ENCODE measurements around the gene ERCC6L. TPM values are rescaled to one million over a fixed set of nuclear protein-coding genes. Genes with fewer than 3 reads are reported as not detected.
A peak's percentile ranks its signal among the peaks of the same experiment; 100 is the strongest.
"Not testable (repeated sequence)": the region's sequence is repeated elsewhere in the genome, so short reads cannot be mapped to it uniquely, and the experiment has no call there.

ERCC6L gene
- polyA plus RNA-seq, 10 donors, result 1.7 to 4.4 (median 2.1) TPM

DNA sequence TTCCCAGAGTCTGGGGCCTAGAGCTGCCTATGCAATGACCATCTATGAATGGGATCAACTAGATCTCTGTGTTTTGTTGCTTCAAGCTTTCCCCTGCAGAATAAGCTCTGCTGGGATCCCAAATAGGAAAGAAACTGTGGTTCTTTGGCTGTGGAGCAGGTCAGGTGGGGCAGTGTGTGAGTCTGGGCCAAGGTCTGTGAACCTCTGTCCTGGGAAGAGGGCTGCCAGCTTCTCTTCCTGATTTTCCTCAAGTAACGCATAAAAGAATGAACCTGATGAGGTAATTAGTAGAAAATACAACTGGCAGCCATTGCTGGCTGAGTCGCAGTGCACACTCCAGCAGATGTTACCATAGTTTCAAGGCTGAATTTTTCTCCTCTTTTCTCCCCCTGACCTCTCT lies 61.8 kb downstream of the ERCC6L start:
- peak in 1 of 3 donors; percentile 11 for DNase-seq

DNA sequence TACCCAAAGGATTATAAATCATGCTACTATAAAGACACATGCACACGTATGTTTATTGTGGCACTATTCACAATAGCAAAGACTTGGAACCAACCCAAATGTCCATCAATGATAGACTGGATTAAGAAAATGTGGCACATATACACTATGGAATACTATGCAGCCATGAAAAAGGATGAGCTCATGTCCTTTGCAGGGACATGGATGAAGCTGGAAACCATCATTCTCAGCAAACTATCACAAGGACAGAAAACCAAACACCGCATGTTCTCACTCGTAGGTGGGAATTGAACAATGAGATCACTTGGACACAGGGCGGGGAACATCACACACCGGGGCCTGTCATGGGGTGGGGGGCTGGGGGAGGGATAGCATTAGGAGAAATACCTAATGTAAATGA lies 62.5 kb downstream of the ERCC6L start:
- DNase-seq, result not testable (repeated sequence)

DNA sequence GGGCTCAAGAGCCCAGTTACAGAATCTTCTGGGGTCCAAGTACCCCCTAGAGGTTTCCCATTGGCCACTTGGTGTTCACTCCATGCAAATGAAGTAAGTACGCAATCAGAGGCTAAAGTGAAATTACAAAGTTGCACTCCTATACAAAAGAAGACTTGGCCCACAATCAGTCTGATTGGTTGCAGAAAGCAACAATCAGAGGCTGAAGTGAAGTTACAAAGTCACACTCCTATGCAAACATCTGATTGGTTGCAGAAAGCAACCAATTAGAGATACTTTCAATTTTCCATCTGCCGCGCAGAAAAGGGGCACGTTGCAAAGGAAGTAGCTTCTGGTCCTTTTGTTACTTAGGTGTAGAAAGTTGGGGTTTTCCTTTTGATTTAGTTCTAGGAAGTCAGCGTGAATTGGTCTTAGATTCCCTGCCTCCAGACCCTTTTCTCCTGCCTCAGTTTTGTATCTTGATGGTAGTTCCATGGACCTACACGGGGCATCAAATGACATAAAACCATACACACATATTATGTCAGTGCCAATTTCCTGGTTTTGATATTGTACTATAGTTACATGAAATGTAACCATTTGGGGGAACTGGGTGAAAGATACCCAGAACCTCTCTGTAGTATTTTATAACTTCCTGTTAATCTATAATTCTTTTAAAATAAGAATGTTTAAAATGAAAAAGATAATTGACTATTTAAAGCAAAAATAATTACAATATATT lies 69.7 kb downstream of the ERCC6L start:
- no peak for DNase-seq

DNA sequence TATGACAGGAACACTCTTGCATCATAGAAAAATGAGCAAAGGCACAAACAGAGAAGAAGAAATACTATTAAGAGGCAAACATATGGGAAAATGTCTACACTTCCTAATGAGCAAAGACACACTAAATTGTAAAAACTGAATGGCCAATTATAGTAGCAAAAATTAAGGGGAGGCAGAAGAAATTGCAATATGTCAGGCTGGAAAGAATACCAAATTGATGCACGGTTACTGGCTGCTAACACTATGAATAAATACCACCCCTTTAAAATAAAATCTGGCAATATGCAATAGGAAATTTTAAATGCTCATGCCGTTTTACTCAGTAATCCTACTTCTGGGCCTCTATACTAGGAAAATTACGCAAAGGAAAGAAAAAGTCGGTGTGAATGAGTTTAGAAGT lies 73.3 kb downstream of the ERCC6L start:
- no peak for DNase-seq

DNA sequence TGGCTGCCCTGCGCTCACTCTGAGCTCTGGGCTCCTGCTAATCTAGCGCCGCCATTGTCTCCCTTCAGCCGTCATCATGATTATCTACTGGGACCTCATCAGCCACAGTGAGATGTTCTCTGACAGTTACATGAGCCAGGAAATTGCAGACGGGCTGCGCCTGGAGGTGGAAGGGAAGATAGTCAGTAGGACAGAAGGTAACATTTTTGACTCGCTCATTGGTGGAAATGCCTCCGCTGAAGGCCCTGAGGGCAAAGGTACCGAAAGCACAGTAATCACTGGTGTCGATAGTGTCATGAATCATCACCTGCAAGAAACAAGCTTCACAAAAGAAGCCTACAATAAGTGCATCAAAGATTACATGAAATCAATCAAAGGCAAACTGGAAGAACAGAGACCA lies 79.1 kb downstream of the ERCC6L start:
- DNase-seq, result no peak

DNA sequence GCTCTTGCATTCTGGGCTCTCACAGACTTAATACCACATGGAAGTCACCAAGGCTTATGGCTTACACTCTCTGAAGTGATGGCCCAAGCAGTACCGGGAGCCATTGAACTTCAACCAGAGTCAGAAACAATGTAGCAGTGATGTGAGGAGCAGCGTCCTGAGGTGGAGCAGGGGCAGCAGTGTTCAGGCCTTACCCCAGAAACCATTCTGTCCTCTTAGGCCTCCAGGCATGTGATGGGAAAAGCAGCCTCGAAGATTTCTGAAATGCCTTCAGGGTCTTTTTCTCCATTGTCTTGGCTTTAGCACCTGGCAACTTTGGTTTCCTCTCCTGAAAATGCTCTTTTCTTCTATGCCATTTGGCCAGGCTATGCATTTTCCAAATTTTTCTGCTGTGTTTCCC lies 80.1 kb downstream of the ERCC6L start:
- DNase-seq, result no peak

Other genes starting within 250 kb of the ERCC6L start
- gene RTL5, start 107.1 kb downstream of the ERCC6L start, polyA plus RNA-seq (ENCODE audit: insufficient read length in 10 of 10), result 10 to 100 TPM in 7 of 10 donors, 1 to 10 TPM in 3; 9.3 to 14.2 (median 10.9) TPM
- gene PIN4, start 57.3 kb downstream of the ERCC6L start, polyA plus RNA-seq (ENCODE audit: insufficient read length in 10 of 10), result 10 to 100 TPM; 22.6 to 40.9 (median 27.5) TPM
- gene RPS4X, start 38.2 kb upstream of the ERCC6L start, polyA plus RNA-seq (ENCODE audit: insufficient read length in 10 of 10), result 1,000 to 10,000 TPM; 1,650 to 3,102 (median 2,056) TPM
- 10 to 100 TPM in 9 of 10 donors, 1 to 10 TPM in 1; 7.9 to 17.8 (median 14.0) TPM for gene CITED1, start 66.9 kb upstream of the ERCC6L start, polyA plus RNA-seq (ENCODE audit: insufficient read length in 10 of 10)

All from muscle of back (tissue), 11 donors.